Activated naive CD8-positive, alpha-beta T cell treated with anti-CD3 and anti-CD28 coated beads for 36 hours (primary cell): Measurements from ENCODE around the gene CELA2A. TPM values are rescaled to one million over a fixed set of nuclear protein-coding genes. Genes with fewer than 3 reads are reported as not detected.
"Not testable (repeated sequence)": the region's sequence is repeated elsewhere in the genome, so short reads cannot be mapped to it uniquely, and the experiment has no call there.

Experiments used
- DNase-seq: peaks from one replicate; pipeline ENCODE4 v3.0.0; 2021
- H3K27ac Mint-ChIP-seq: one replicate; pipeline ENCODE4 v1.8.0; 2022; ENCODE audit warnings: mild to moderate bottlenecking, moderate library complexity, mixed read lengths
- H3K27me3 Mint-ChIP-seq: one replicate; pipeline ENCODE4 v1.8.0; 2022; ENCODE audit warnings: mild to moderate bottlenecking, mixed read lengths
- H3K36me3 Mint-ChIP-seq: one replicate; pipeline ENCODE4 v1.8.0; 2021; ENCODE audit warnings: mild to moderate bottlenecking, mixed read lengths
- H3K4me1 Mint-ChIP-seq: one replicate; pipeline ENCODE4 v1.8.0; 2021; ENCODE audit warnings: mixed read lengths
- H3K4me3 Mint-ChIP-seq: one replicate; pipeline ENCODE4 v1.8.0; 2022; ENCODE audit warnings: mild to moderate bottlenecking, moderate library complexity, mixed read lengths
- H3K9me3 Mint-ChIP-seq: one replicate; pipeline ENCODE4 v1.8.0; 2022; ENCODE audit warnings: mixed read lengths
- total RNA-seq, 2 experiments: library from RNA; stranded (reverse); gene quantifications; one replicate each; pipeline ENCODE4 v1.2.3, GENCODE V29; 2021

The CELA2A gene
- total RNA-seq, 2 experiments from 2014 or later = not detected

GRCh38 chr1:15484443-15484842 lies 27.9 kb downstream of the CELA2A start:
- H3K27ac Mint-ChIP-seq, DNase-seq, H3K4me1 Mint-ChIP-seq, H3K4me3 Mint-ChIP-seq, H3K36me3 Mint-ChIP-seq, H3K9me3 Mint-ChIP-seq, H3K27me3 Mint-ChIP-seq: not testable (repeated sequence)

DNA sequence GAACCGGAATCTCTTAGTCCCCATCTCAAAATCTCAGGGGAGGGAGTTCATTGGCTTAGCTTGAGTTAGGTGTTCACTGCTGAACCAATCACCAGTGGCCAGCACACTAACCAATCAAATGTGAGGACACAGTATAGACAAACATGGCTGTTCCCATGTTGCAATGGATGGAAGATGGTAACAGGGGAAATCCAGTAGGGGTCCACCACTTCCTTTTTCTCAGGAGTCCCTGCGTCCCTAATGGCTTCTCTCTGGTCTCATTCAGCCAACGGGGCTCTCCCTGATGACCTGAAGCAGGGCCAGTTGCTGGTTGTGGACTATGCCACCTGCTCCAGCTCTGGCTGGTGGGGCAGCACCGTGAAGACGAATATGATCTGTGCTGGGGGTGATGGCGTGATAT lies 29.1 kb downstream of the CELA2A start:
- Mint-ChIP-seq H3K36me3 (no peaks in the 10 kb centered on the region), H3K27ac (no peak overlapping the region), H3K4me1 (no peaks in the 10 kb centered on the region), H3K9me3 (no peaks in the 10 kb centered on the region), H3K27me3 (no peaks in the 10 kb centered on the region), H3K4me3 (no peak overlapping the region)
- no peak for DNase-seq

DNA sequence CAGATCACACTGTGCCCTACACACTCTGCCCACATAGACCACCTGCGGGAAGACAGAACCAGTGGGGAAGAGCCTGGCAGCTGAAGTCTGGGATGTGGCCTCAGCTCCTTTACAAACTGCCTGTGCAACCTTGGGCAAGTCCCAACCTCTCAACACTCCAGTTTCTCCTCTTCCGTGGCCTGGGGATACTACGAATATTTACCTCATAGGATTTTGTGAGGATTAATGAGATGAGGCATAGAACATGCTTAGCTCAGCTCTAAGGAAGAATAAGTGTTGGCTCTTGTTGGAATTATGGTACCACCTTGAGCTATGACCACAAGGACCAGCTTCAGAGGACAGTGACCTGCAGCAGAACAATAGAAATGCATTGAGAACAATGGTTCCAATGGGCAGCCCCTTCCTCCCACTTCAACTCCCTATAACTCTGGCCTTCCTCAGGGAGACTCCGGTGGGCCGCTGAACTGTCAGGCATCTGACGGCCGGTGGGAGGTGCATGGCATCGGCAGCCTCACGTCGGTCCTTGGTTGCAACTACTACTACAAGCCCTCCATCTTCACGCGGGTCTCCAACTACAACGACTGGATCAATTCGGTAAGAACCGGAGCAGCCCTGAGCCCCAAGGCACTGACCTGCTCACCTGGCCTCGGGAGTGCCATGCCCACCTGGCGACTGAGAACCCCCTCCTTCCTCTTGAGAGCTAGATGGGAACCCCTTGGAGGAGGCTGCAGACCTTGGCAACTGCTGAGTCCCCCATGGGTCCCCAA lies 30.5 kb downstream of the CELA2A start:
- not testable (repeated sequence) for DNase-seq, H3K9me3 Mint-ChIP-seq, H3K4me3 Mint-ChIP-seq, H3K27ac Mint-ChIP-seq, H3K4me1 Mint-ChIP-seq, H3K36me3 Mint-ChIP-seq, H3K27me3 Mint-ChIP-seq

DNA sequence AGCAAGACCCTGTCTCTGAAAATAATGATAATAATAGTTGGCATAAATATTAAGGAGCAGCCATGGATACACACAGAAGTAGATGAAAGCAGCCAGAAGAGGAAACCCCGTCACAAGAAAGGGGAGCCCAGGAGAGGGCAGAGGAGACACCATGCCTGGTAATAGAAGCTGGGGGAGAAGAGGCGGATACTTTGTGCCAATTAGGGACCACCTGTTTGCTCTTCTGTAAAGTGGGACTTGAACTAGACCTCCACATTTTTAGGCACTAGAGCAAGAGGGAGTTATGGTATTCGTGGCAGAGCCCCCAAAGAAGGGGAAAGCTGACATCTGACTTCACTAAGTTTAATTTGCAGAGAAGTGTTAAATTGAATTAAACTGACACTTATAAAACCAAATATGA lies 31.8 kb downstream of the CELA2A start:
- H3K27me3 Mint-ChIP-seq = no peaks in the 10 kb centered on the region
- H3K4me1 Mint-ChIP-seq = no peaks in the 10 kb centered on the region
- no peaks in the 10 kb centered on the region for H3K9me3 Mint-ChIP-seq
- no peak overlapping the region for H3K4me3 Mint-ChIP-seq
- H3K36me3 Mint-ChIP-seq = peaks cover 5% of the 10 kb centered on the region
- H3K27ac Mint-ChIP-seq = no peak overlapping the region
- no peak for DNase-seq

DNA sequence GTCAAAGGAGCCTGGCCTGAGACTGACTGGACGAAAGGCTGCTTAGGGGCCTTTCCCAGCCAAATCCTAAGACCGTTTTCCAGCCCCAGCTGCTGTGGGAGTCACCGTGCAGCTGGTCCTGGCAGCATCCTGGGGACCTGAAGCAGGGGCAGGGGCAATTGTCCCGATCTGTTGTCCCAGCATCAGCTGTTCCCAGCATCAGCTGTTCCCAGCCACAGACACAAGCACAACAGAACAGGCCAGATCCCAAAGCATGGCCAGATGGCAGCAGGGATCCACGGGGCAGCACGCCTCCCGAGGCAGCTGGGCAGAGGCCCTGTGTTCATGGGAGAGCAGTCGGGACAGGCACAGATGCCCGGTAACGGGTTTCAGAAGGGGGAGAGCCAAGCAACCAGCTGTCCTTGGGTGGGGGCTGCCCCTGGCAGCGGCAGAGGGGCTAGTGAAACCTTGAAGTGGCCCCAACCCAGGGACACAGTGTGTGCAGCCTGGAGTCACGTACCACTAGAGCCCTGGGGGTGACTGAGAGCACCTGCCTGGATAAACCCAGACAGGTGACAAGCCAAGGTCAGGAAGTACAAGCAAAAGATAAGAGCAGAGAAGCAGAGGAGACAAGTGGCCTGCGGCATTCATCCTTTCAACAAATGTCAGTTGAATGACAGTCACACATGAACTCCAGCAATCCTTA lies 32.7 kb downstream of the CELA2A start:
- Mint-ChIP-seq H3K4me1 (no peaks in the 10 kb centered on the region), H3K9me3 (no peaks in the 10 kb centered on the region)

GRCh38 chr1:15491010-15491409 lies 34.5 kb downstream of the CELA2A start:
- H3K9me3 Mint-ChIP-seq, DNase-seq, H3K27me3 Mint-ChIP-seq, H3K4me3 Mint-ChIP-seq, H3K4me1 Mint-ChIP-seq, H3K27ac Mint-ChIP-seq, H3K36me3 Mint-ChIP-seq: not testable (repeated sequence)

More for the DNA sequence above, 32.7 kb downstream of the CELA2A start:
- no peak overlapping the region for H3K4me3 Mint-ChIP-seq
- DNase-seq = no peak
- H3K27me3 Mint-ChIP-seq = no peaks in the 10 kb centered on the region
- H3K27ac Mint-ChIP-seq = no peak overlapping the region
- H3K36me3 Mint-ChIP-seq = peaks cover 5% of the 10 kb centered on the region

- Mint-ChIP-seq H3K27me3 (no peaks in the 10 kb centered on the region), H3K4me1 (no peaks in the 10 kb centered on the region)
These were observed 36.1 kb downstream of the CELA2A start for GRCh38 chr1:15492596-15492995.

DNA sequence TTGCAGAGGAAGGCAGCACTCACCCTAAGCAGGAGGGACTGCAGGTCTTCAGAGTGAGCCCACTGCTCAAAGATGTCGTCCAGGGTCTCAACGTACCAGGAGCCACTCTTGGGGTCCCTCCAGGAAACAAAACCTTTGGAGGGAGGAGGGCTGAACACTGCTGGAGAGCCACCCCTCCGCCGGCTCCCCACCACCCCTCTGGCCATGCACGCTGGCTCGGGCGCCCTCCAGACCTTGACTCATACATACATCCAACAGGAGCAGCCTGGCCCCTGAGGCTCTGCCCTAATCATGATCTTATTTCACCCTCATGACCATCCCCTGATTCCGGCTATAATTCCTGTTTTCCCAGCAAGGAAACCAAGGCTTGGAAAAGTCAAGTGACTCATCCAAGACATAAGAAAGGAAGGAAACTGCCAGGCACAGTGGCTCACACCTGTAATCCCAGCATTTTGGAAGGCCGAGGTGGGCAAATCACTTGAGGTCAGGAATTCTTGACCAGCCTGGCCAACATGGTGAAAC lies 37.4 kb downstream of the CELA2A start:
- DNase-seq = no peak
- no peak overlapping the region for H3K27ac Mint-ChIP-seq

More at GRCh38 chr1:15492596-15492995, 36.1 kb downstream of the CELA2A start:
- DNase-seq = no peak
- H3K9me3 Mint-ChIP-seq = no peaks in the 10 kb centered on the region
- no peak overlapping the region for H3K27ac Mint-ChIP-seq
- H3K4me3 Mint-ChIP-seq = no peak overlapping the region
- H3K36me3 Mint-ChIP-seq = peaks cover 9% of the 10 kb centered on the region

GRCh38 chr1:15500184-15501178 lies 43.9 kb downstream of the CELA2A start:
- peaks cover 3% of the 10 kb centered on the region for H3K36me3 Mint-ChIP-seq
- H3K27me3 Mint-ChIP-seq = no peaks in the 10 kb centered on the region
- H3K4me1 Mint-ChIP-seq = no peaks in the 10 kb centered on the region
- H3K9me3 Mint-ChIP-seq = no peaks in the 10 kb centered on the region
- H3K27ac Mint-ChIP-seq = no peak overlapping the region
- no peak for DNase-seq
- H3K4me3 Mint-ChIP-seq = no peak overlapping the region

More for the DNA sequence above, 37.4 kb downstream of the CELA2A start:
- Mint-ChIP-seq H3K27me3 (no peaks in the 10 kb centered on the region), H3K9me3 (no peaks in the 10 kb centered on the region), H3K36me3 (peaks cover 12% of the 10 kb centered on the region), H3K4me1 (no peaks in the 10 kb centered on the region), H3K4me3 (no peak overlapping the region)

DNA sequence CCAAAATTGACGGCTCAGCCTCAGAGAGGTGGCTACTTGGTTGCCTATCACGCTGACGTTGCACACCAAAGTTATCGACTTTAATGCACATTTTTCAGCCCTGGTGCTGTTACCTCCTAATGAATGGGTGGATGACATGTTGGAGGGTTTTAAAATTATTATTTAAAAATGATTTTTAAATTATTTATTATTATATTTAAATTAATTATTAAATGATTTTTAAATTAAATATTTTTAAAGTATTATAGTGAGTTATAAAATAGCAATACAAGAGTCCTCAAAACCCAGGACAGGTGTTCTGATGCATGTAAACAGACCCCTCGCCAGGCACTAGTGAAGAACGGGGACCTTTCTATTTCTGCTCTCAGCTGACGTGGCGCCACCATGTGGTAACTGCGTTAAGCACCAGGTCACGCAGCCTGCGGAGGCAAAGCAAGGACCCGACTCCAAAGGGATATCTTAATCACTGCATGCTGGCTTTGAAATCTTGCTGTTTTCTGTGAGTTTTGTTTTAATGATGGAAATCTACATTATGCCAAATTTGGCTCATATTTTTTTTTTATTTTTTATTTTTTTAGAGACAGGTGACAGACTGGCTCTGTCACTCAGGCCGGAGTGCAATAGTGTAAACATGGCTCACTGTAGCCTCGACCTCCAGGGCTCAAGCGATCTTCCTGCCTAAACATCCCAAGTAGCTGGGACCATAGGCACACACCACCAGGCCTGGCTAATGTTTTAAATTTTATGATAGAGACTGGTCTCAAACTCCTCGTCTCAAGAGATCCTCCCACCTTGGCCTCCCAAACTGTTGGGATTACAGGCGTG lies 44.9 kb downstream of the CELA2A start:
- no peaks in the 10 kb centered on the region for H3K9me3 Mint-ChIP-seq
- H3K36me3 Mint-ChIP-seq = peaks cover 3% of the 10 kb centered on the region

GRCh38 chr1:15504436-15504835 lies 47.9 kb downstream of the CELA2A start:
- H3K4me3 Mint-ChIP-seq = no peak overlapping the region
- no peaks in the 10 kb centered on the region for H3K27me3 Mint-ChIP-seq
- no peak overlapping the region for H3K27ac Mint-ChIP-seq
- no peaks in the 10 kb centered on the region for H3K9me3 Mint-ChIP-seq
- H3K36me3 Mint-ChIP-seq = no peaks in the 10 kb centered on the region
- H3K4me1 Mint-ChIP-seq = no peaks in the 10 kb centered on the region
- DNase-seq = no peak

More for the DNA sequence above, 44.9 kb downstream of the CELA2A start:
- Mint-ChIP-seq H3K27me3 (no peaks in the 10 kb centered on the region), H3K4me1 (no peaks in the 10 kb centered on the region), H3K27ac (no peak overlapping the region), H3K4me3 (no peak overlapping the region)
- peak; percentile 49 for DNase-seq

DNA sequence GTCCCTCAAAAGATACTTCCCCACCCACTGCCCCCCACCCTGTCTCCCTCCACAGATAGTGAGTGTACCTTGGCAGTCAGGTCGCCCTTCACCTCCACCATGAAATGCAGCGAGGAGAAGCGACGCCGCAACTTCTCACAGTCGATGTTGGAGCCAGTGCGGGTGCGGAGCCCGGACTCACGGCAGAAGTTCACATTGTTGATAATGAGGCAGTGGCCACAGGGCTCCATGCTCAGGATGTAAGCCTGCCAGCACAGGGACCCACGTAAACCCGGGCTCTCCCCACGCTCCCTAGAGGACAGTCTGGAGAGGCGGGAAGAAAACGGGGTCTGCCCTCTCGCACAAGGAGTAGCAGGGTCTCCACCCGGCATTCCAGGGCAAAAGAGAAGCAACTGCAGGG lies 50.3 kb downstream of the CELA2A start:
- Mint-ChIP-seq H3K27ac (no peak overlapping the region), H3K9me3 (no peaks in the 10 kb centered on the region), H3K27me3 (no peaks in the 10 kb centered on the region), H3K4me3 (no peak overlapping the region), H3K4me1 (no peaks in the 10 kb centered on the region), H3K36me3 (no peaks in the 10 kb centered on the region)
- no peak for DNase-seq

GRCh38 chr1:15507278-15507677 lies 50.7 kb downstream of the CELA2A start:
- Mint-ChIP-seq H3K4me3 (no peak overlapping the region), H3K27ac (no peak overlapping the region), H3K4me1 (no peaks in the 10 kb centered on the region), H3K9me3 (no peaks in the 10 kb centered on the region), H3K36me3 (no peaks in the 10 kb centered on the region), H3K27me3 (no peaks in the 10 kb centered on the region)
- DNase-seq = no peak
